Mesothelial cell of epicardium (in vitro differentiated cells): ENCODE measurements around the gene KCNQ5. TPM values are rescaled to one million over a fixed set of nuclear protein-coding genes. Genes with fewer than 3 reads are reported as not detected.

Experiments
- DNase-seq, 2 experiments: peaks; one replicate each; pipeline ENCODE4 v3.0.0; 2021; ENCODE audit warnings: low spot score in 2 of 2; ENCODE audit not compliant: unreplicated experiment in 2 of 2
- H3K27ac Mint-ChIP-seq: 2 replicates; pipeline ENCODE4 v1.8.0; 2021; ENCODE audit warnings: mixed read lengths
- H3K27me3 Mint-ChIP-seq: 2 replicates; pipeline ENCODE4 v1.8.0; 2021; ENCODE audit warnings: low read depth, mixed read lengths
- H3K36me3 Mint-ChIP-seq: 2 replicates; pipeline ENCODE4 v1.8.0; 2021; ENCODE audit warnings: mixed read lengths
- H3K4me1 Mint-ChIP-seq: 2 replicates; pipeline ENCODE4 v1.8.0; 2021; ENCODE audit warnings: mixed read lengths
- H3K4me3 Mint-ChIP-seq: 2 replicates; pipeline ENCODE4 v1.8.0; 2021; ENCODE audit warnings: mild to moderate bottlenecking, moderate library complexity, mixed read lengths
- H3K9me3 Mint-ChIP-seq: 2 replicates; pipeline ENCODE4 v1.8.0; 2021; ENCODE audit warnings: mixed read lengths
- CTCF ChIP-seq: fragments of 200-600 bp; sonication (generic); IDR thresholded peaks from one replicate; pipeline ENCODE4 v1.5.0; 2021; ENCODE audit warnings: antibody characterized with exemption; ENCODE audit not compliant: unreplicated experiment
- total RNA-seq: library from RNA; stranded (reverse); gene quantifications from 3 replicates; pipeline ENCODE4 v1.2.1, GENCODE V29; 2021

KCNQ5 gene
- total RNA-seq, 1 donor from 2014 or later, result 4.8 TPM

- H3K36me3 Mint-ChIP-seq, result no peaks in the 10 kb centered on the region
- no peak overlapping the region for H3K4me3 Mint-ChIP-seq
- no peaks in the 10 kb centered on the region for H3K27me3 Mint-ChIP-seq
- no peaks in the 10 kb centered on the region for H3K4me1 Mint-ChIP-seq
- no peak for DNase-seq
- no peak for TF ChIP-seq CTCF
- H3K9me3 Mint-ChIP-seq, result peaks cover 5% of the 10 kb centered on the region
- no peak overlapping the region for H3K27ac Mint-ChIP-seq
Measured at GRCh38 chr6:73203098-73203497, 581.2 kb downstream of the KCNQ5 start.

GRCh38 chr6:73204252-73204651, 582.4 kb downstream of the KCNQ5 start:
- Mint-ChIP-seq H3K27ac (no peak overlapping the region), H3K27me3 (no peaks in the 10 kb centered on the region), H3K4me1 (no peaks in the 10 kb centered on the region), H3K36me3 (no peaks in the 10 kb centered on the region), H3K4me3 (no peak overlapping the region), H3K9me3 (peaks cover 7% of the 10 kb centered on the region)
- no peak for DNase-seq
- TF ChIP-seq CTCF, result no peak

GRCh38 chr6:73207221-73207837, 585.5 kb downstream of the KCNQ5 start:
- no peak for TF ChIP-seq CTCF
- H3K4me1 Mint-ChIP-seq, result no peaks in the 10 kb centered on the region
- H3K36me3 Mint-ChIP-seq, result no peaks in the 10 kb centered on the region
- H3K4me3 Mint-ChIP-seq, result no peak overlapping the region
- no peak for DNase-seq
- H3K27me3 Mint-ChIP-seq, result no peaks in the 10 kb centered on the region
- H3K27ac Mint-ChIP-seq, result no peak overlapping the region
- H3K9me3 Mint-ChIP-seq, result peaks cover 7% of the 10 kb centered on the region

GRCh38 chr6:73209117-73209516, 587.3 kb downstream of the KCNQ5 start:
- no peaks in the 10 kb centered on the region for H3K4me1 Mint-ChIP-seq
- TF ChIP-seq CTCF, result no peak
- H3K27me3 Mint-ChIP-seq, result no peaks in the 10 kb centered on the region
- no peak for DNase-seq
- H3K4me3 Mint-ChIP-seq, result no peak overlapping the region
- H3K36me3 Mint-ChIP-seq, result no peaks in the 10 kb centered on the region
- peaks cover 7% of the 10 kb centered on the region for H3K9me3 Mint-ChIP-seq
- H3K27ac Mint-ChIP-seq, result no peak overlapping the region

GRCh38 chr6:73216859-73217258, 595.0 kb downstream of the KCNQ5 start:
- no peak for DNase-seq
- H3K4me1 Mint-ChIP-seq, result no peaks in the 10 kb centered on the region
- no peak overlapping the region for H3K27ac Mint-ChIP-seq
- H3K4me3 Mint-ChIP-seq, result no peak overlapping the region
- H3K36me3 Mint-ChIP-seq, result no peaks in the 10 kb centered on the region
- H3K9me3 Mint-ChIP-seq, result peaks cover 5% of the 10 kb centered on the region
- no peak for TF ChIP-seq CTCF
- no peaks in the 10 kb centered on the region for H3K27me3 Mint-ChIP-seq

- no peak for TF ChIP-seq CTCF
- no peak within 1 kb of the TSS for H3K27ac Mint-ChIP-seq
- H3K27me3 Mint-ChIP-seq, result no peaks in the 10 kb centered on the region
- no peak for DNase-seq
- H3K4me1 Mint-ChIP-seq, result no peaks in the 10 kb centered on the region
- H3K9me3 Mint-ChIP-seq, result peaks cover 10% of the 10 kb centered on the region
- peaks cover 12% of the 10 kb centered on the region for H3K36me3 Mint-ChIP-seq
- no peak within 1 kb of the TSS for H3K4me3 Mint-ChIP-seq
Measured at GRCh38 chr6:73225396-73225795, 603.5 kb downstream of the KCNQ5 start, which contains the start of gene KHDC1L. Gene KHDC1L, minus strand, starts transcription at chr6:73225496. Its CDS starts 88 bp downstream, at chr6:73225408.
